Activated T-cell treated with anti-CD3 and anti-CD28 coated beads for 24 hours (primary cell): ENCODE results near the gene HTT.

ENCODE experiments used
- DNase-seq: peaks from one replicate; pipeline ENCODE4 v3.0.0-alpha.2; 2020; ENCODE audit warnings: low read depth

HTT gene

GRCh38 chr4:3235581-3235980 is 161.1 kb downstream of the HTT start:
- no peak for DNase-seq

GRCh38 chr4:3236326-3236878 is 161.9 kb downstream of the HTT start:
- no peak for DNase-seq

- no peak for DNase-seq
Observed at GRCh38 chr4:3237266-3237665, 162.8 kb downstream of the HTT start.

- DNase-seq = no peak
Observed at GRCh38 chr4:3237712-3238560, 163.5 kb downstream of the HTT start.

GRCh38 chr4:3238721-3239120 is 164.2 kb downstream of the HTT start:
- DNase-seq = no peak

GRCh38 chr4:3239303-3239702 is 164.8 kb downstream of the HTT start:
- no peak for DNase-seq

GRCh38 chr4:3239998-3240920 is 165.8 kb downstream of the HTT start:
- DNase-seq = no peak

- DNase-seq = no peak
Observed at GRCh38 chr4:3240936-3241522, 166.5 kb downstream of the HTT start.

- no peak for DNase-seq
Observed at GRCh38 chr4:3241898-3242524, 167.5 kb downstream of the HTT start.

- DNase-seq = no peak
Observed at GRCh38 chr4:3243136-3243780, 168.8 kb downstream of the HTT start.

- no peak for DNase-seq
Observed at GRCh38 chr4:3244002-3244401, 169.5 kb downstream of the HTT start.

GRCh38 chr4:3244747-3245146 is 170.3 kb downstream of the HTT start:
- DNase-seq = no peak

GRCh38 chr4:3245676-3246075 is 171.2 kb downstream of the HTT start:
- no peak for DNase-seq

- no peak for DNase-seq
Observed at GRCh38 chr4:3246458-3247398, 172.2 kb downstream of the HTT start.

GRCh38 chr4:3247399-3248177 is 173.1 kb downstream of the HTT start:
- no peak for DNase-seq

- no peak for DNase-seq
Observed at GRCh38 chr4:3248178-3248480, 173.6 kb downstream of the HTT start.

GRCh38 chr4:3248811-3249661 is 174.6 kb downstream of the HTT start, which contains the start of gene MSANTD1:
TSS of gene MSANTD1 (plus strand) at chr4:3249159. CDS start at chr4:3249223, 64 bp downstream.
- no peak for DNase-seq

- DNase-seq = no peak
Observed at GRCh38 chr4:3249711-3250437, 175.4 kb downstream of the HTT start.
